HG02798 (cell line): Measurements from ENCODE around the gene ST6GALNAC1.
"Not testable (repeated sequence)": the region's sequence is repeated elsewhere in the genome, so short reads cannot be mapped to it uniquely, and the experiment has no call there.

Experiments used
- ATAC-seq: cut with Tn5 transposase; IDR thresholded peaks from one replicate; pipeline ENCODE4 v1.9.1; 2021; ENCODE audit warnings: mild to moderate bottlenecking; ENCODE audit not compliant: unreplicated experiment, poor library complexity

Gene ST6GALNAC1

DNA sequence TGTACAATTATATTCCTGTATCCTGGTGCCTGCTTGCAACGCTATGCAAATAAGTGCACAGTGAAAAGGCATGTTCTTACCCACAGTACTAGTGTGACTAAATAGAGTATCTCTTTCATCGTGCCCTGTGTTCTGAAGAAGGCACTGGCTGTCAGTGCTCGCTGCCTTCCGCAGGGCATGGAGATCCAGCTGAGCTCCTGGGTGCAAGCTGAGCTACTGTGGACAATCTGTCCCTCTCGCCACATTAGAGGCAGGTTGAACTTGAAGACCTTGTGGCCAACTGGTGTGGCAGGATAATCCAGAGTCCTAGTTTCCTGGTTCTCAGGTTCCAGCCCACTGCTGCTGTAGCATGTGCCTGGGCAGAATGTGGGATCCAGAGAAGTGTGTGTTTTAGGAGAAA lies 1.9 kb upstream of the ST6GALNAC1 start:
- ATAC-seq: no peak

DNA sequence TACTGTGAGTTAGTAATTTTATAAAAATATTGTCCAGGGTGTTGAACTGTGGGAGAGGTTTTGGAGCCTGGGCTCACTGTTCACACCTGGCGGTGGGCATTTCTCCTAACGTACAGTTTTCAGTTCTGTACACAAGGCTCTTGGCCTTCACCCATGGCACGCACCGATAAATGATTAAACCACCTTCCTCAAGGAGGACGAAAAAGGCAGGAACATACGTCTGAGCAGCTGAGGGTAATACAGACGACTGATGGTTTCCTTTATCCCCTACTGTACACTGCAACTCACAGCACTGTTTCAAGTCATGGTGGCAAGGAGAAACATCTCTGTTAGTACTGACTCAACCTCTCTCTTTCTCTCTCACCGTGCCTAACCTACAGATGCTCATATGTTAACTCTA lies 1.4 kb upstream of the ST6GALNAC1 start:
- no peak for ATAC-seq

DNA sequence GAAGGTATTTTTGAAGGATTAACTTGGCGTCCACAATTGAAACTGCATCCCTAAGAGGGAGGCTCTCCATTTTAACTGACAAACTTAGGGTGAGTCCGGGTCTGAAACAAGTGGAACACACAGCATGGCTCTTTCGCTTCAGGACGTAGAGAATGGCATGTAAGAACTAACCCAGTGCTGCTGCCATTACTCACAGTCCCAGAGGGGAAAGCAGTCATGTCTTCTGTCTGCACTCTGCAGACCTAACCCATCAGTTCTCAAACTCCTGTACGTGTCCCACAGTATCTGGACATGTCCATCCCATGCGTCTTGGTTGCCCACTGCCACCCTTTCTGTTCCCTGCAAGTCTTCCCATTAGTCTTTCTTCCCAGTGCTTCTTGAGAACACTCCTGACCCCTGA lies 563 bp downstream of the ST6GALNAC1 start:
- no peak for ATAC-seq

DNA sequence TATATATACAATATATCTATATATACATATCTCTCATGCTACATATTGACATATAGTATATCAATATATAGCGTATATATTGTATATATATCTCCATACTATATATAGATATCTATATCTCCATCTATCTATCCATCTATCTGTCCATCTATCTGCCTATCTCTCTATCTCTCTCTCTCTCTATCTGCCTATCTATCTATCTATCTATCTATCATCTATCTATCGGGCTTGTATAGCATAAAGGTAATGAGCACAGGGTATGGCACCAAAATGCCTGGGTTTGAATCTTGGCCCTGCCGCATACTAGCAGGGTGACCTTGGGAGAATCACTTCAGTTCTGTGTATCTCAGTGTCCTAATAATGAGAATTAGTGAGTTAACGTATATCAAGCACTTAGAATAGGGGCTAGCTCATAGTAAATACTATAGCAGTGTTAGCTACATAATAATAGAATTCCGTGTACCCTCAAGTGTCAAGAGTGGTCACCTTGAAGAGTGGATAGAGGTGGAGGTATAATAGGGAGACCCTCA lies 1.5 kb downstream of the ST6GALNAC1 start:
- no peak for ATAC-seq

DNA sequence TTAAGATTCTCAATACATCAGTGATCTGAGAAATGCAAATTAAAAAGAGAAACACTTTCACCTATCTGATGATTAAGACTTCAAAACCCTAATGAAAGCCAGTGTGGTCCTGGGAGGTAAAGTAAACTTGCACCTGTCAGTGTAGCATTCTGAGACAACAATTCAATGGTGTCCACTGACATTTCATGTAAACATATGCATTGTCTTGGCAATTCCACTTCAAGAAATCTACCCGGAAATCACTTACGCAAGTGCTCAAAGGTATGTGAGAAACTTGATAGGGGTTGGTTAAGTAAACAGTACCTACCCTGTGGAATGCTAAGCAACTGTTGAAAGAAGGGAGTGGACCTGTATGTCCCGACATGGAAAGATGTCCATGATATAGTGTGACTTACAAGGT lies 2.1 kb downstream of the ST6GALNAC1 start:
- ATAC-seq: no peak

GRCh38 chr17:76640550-76641380 lies 2.8 kb downstream of the ST6GALNAC1 start:
- no peak for ATAC-seq

GRCh38 chr17:76638263-76638662 lies 5.3 kb downstream of the ST6GALNAC1 start:
- no peak for ATAC-seq

GRCh38 chr17:76636486-76637206 lies 6.9 kb downstream of the ST6GALNAC1 start:
- ATAC-seq: not testable (repeated sequence)

DNA sequence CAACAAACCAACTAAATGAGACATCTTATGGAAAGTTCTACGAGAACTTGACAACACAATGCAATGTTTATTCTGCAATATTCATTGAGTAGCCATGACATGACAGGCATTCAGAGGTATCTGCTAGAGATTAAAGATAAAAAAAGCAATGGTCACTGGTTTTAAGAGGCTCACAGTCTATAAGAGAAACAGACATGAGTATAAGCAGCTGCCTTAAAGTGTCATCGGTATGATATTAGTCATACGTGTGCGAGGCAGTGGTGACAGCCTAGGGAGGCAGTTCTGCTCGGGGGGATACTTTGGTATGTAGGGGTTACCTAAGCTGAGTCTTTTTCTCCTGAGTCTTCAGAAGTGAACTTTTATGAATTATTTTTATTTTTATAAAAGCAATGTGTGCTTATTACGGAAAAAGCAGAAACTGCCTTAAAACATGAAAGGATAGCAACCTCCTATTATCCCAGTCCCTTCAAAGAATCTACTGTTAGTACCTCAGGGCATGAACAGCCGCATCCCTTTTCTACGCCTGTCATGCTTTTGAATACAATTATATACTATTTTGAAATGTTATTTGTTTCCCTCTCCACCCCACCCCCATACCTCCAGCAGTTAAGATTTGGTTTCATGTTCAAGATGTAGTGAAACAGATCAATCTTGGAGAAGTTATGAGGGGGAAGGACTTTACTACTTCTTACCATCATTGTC lies 7.7 kb downstream of the ST6GALNAC1 start:
- ATAC-seq: no peak

DNA sequence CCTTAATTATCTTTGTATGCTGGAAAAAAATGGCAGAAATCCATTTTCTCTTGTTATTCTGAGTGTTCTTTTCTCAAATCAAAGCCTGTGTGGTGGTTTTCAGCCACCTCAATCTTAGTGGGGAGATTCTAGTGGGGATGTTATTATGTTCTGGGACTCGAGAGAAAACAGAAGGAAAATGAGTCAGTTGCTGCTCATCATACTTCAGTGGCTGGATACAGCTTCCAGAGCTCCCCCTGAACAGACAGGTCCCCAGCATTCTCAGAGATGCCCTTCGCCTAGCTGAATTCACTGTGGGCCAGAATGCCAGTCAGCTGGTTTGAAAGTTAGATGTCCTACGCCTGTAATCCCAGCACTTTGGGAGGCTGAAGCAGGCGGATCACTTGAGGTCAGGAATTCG lies 8.5 kb downstream of the ST6GALNAC1 start:
- no peak for ATAC-seq

DNA sequence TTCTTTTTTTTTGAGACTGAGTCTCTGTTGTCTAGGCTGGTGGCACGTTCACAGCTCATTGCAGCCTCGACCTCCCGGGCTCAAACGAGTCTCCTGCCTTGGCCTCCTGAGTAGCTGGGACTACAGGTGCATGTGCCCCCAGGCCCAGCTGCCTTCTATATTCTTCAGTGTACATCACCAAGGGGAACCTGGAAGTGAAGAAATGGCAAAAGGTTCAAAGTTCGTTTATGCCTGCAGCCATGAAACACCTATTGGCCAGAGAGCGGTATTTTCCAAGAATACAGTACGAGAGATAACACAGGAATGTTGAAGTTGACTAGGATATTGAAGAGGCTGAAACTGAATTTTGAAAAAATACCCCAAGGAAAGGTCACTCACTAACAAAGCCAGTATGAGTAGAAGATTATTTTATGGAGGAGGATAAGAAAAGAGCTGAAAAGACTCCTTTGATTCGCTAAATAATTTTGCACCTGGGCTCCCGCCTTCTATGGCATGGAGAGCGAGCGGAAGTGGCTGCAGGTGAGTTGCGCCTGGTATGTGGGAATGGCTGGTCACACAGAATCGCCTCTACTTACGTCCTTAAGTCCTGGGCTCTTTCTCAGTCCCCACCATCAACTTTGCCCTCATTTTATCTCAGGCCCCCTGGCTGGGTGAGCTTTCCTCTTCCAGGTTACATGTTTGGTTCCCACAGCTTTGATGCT lies 9.8 kb downstream of the ST6GALNAC1 start:
- ATAC-seq: no peak

DNA sequence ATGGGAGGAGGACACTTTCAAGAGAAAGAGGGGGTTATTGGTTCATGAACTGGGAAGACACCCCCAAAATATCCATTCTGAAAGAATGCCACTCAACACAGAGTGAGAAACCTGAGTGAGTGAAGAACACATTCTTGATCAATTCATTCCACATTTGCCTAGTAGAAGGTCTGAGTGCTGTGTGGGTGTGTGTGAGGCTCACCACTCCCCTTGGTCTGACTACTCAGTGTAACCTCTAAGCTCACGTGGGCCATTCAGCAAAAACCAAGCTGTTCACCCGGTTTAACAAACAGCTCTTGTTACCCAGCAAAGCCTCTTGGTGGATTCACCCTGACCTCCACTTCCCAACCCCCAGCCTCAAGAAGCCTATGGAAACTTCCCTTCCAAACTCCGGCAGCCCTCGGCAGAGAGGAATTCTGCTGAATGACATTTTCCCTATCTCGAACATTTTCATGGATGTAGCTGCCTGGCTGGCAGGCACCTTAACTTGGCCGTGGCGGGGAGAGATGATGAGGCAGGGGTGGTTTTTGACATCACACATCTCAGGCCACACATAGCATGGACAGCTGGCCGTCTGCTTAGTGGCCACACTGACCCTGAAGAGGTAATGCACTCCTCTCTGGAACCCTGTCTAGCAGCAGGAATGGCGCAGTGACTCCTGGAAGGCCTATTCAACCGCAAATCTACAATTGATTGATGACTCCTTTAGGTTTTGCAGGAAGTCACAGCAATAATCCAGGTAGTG lies 11.6 kb downstream of the ST6GALNAC1 start:
- no peak for ATAC-seq

DNA sequence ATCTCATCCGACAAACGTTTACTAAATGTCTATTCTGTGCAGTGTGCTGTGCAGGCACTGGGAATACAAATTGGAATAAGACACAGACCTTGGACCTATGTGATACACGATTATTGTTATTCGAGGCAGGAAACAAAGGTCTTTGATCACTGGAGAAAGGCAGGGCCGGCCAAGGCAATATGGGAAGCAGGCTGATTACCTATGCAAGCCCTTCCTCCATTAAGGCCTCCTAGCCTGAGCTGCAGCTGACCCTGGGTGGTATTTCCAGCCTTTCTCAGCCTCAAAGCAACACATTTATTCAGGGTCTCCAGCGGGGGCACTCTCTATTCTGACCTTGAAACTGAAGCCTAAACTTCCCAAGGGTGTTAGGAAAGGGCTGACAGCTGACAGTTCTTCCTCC lies 13.4 kb downstream of the ST6GALNAC1 start:
- no peak for ATAC-seq

DNA sequence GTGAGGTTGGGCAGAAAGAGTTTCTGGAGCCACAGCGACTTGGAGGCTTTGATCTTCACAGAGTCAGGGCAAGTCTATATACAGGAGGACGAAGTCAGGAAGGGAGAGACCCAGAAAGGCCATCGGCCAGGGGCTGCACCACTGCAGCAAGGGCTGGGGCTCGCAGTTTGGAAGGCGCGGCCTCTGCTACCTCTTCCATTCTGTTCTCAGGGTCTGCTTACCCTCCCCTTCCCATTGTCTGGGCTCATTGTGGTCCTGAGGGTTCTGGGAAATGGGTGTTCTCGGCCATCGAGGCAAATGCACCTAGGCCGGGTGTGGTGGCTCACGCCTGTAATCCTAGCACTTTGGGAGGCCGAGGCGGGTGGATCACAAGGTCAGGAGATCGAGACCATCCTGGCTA lies 16.0 kb downstream of the ST6GALNAC1 start:
- ATAC-seq: no peak

DNA sequence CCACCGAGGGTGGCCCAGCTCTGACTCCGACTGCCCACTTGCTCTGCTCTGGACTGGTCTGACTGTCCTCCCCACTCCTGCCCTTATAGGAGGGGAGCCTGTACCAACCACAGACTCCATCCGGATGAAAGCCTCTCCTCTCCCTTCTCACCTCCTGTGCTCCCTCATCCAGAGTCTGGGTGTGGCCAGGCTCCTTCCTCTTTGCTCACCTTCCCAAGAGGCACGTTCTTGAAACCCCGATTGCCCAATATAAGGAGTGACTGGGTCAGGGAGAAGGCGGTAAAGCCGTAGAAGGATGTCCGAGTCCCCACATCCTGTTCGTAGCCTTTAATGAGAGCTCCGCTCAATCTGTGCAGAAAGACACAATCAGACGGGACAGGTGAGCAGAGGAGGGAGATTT lies 17.1 kb downstream of the ST6GALNAC1 start:
- ATAC-seq: no peak

DNA sequence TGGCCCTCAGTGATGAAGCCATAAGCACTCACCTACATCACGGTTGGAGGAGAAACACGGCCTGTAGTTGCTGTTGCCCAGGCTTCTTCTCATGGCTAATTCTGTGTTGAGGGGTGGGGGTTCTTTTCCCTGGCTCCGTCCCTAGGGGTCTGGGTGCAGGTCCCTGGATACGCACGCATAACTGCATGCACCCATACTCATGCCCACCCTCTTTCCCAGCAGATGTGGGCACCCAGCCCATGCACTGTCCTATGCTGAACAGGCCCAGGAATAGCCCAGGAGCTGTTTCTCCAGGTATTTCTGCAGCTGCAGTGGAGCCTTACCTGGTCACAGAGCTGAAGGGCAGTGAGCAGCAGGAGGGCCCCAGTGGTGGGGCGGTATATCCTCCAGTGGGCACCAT lies 18.1 kb downstream of the ST6GALNAC1 start:
- ATAC-seq: no peak

DNA sequence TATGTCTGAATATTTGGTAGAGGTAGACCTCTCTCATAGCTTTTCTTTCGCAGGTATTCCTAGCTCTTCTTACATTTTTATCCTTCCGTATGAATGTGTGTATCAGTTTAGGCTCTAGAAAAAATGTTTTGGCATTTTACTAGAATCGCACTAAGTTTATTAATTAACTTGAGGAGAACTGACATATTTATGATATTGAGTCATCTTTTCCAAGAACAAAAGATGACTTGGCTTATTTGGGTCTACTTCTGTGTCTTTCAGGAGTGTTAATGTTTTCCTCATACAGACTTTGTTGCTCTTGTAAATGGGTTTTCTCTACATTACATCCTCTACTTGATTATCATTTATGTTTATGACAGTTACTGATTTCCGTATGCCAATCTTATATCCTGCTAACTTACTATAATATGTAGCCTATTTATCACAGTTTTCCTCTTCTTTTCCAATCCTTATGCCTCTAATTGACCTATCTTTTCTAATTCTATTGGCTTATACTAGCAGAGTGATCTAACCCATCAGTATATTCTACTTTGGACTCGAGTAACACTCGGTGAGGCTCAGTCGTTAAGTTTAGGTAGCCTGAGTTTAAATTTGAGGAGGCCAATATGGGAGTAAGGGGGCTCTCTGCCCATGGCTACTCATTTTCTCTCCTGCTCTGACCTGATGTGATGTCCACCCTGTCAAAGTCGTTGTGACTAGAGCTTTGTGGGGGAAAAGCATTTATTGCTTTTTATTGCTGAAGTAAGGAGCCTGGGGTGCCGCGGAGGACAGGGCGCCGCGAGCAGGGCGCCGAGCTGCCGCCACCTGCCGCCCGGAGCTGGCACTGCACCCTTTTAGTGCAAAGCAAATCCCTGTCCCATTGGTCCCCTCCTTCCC lies 20.0 kb downstream of the ST6GALNAC1 start:
- ATAC-seq: peak; percentile 43

DNA sequence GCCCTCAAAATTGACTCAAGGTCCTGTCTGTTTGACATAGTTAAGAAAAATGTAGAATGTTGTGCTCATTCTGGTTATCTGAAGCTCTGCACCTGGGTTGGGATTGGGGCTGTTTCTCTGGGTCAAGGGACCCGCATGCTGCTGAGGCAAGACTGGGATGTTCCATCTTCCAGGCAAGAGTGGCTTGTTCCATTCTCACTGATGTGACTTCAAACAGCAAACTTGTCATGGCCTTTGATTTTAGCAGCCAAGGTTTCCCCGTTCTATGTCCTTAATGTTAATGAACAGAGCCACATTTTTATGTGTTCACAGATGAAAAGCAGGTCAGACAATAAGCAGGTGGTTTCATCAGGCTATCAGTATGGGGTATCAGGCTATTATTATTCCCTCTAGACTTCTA lies 25.7 kb downstream of the ST6GALNAC1 start:
- no peak for ATAC-seq
